ENCODE results near the gene FARP2. TPM values are rescaled to one million over a fixed set of nuclear protein-coding genes. Genes with fewer than 3 reads are reported as not detected.

FARP2 gene
- total RNA-seq, 1 experiment from 2014 or later = 49.3 TPM

DNA sequence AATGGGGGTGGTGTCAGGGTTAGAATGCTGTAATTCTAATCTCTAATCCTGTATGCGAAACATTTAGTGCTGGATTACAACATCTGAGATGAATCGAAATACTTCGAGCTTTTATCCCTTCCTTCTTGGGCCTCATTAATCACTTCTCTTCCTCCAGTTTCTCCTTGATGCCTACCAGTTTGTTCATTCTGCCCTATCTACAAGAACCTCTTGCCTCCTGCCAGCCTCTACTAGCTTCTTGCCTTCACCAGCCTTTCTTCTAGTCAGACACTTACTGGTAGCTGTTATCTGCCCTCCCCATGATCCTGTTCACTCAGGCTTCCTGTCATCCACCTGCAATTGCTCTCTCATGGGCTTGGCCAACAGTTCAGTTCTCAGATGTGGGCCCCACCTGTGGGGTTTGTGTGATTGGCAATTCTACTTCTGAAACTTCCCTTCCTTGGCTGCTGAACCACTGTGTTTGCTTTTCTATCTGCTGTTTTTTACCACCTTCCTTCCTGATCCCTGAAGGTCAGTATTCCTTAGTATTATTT, 15.4 kb upstream of the FARP2 start:
- POLR2A ChIA-PET = no interaction called here
- CTCF ChIA-PET = no interaction called here
- ATAC-seq (no peak), DNase-seq (ENCODE audit: low read depth, low spot score) (no peak)
- Histone ChIP-seq H3K27ac (ENCODE audit: low read depth, low read length) (no peak overlapping the region), H3K79me2 (ENCODE audit: insufficient read depth, low read length) (peaks cover 61% of the 10 kb centered on the region), H3K4me1 (ENCODE audit: control insufficient read depth in 1 of 2, insufficient read depth in 2 of 2, low read length in 2 of 2) (no peaks in the 10 kb centered on the region), H4K20me1 (ENCODE audit: insufficient read depth) (peaks cover 14% of the 10 kb centered on the region; the same call in 1 of the 2 replicates), H3K9ac (ENCODE audit: low read length) (no peak overlapping the region), H2AFZ (ENCODE audit: low read depth, low read length, poor library complexity, severe bottlenecking) (no peak overlapping the region), H3K4me3 (replicated peaks in 1 of 2; ENCODE audit: low read depth in 1 of 2, low read length in 2 of 2) (no peak overlapping the region), H3K9me3 (ENCODE audit: control insufficient read depth in 1 of 2, insufficient read depth in 1 of 2, low read depth in 1 of 2, low read length in 2 of 2) (no peaks in the 10 kb centered on the region), H3K4me2 (ENCODE audit: low read length) (no peak overlapping the region), H3K9me2 (ENCODE audit: insufficient read depth) (no peaks in the 10 kb centered on the region), H3K36me3 (ENCODE audit: control insufficient read depth in 1 of 2, insufficient read depth in 2 of 2, low read length in 2 of 2) (peaks cover 70% of the 10 kb centered on the region in 2 experiments), H3K27me3 (ENCODE audit: insufficient read depth, low read length) (no peaks in the 10 kb centered on the region)
- RAD21 ChIA-PET (ENCODE audit: low non-redundant PET in 1 of 2, low total read pairs in 2 of 2, uncharacterized antibody in 2 of 2, unreplicated experiment in 2 of 2) = no interaction called here
- intact Hi-C loops (cut with micrococcal nuclease) = no loop called here
- no TSS peak for BruUV-seq (replicated peaks)
- TF ChIP-seq CBX3 (IDR thresholded peaks at IDR 0.05; ENCODE audit: low read depth) (no peak), CEBPB (IDR thresholded peaks at IDR 0.05; ENCODE audit: low read depth) (no peak), EGR1 (IDR thresholded peaks at IDR 0.05; ENCODE audit: low read depth) (no peak), ELF1 (IDR thresholded peaks at IDR 0.05; ENCODE audit: borderline replicate concordance, low read depth) (no peak), ZBTB33 (IDR thresholded peaks at IDR 0.05; ENCODE audit: extremely low read depth, insufficient replicate concordance, low read length) (no peak), EZH2phosphoT487 (IDR thresholded peaks at IDR 0.05; ENCODE audit: borderline replicate concordance) (no peak), FOSL1 (IDR thresholded peaks at IDR 0.05; ENCODE audit: low read depth) (no peak), SP1 (IDR thresholded peaks at IDR 0.05; ENCODE audit: low read depth) (no peak)
- TF ChIP-seq, protein P1, sequence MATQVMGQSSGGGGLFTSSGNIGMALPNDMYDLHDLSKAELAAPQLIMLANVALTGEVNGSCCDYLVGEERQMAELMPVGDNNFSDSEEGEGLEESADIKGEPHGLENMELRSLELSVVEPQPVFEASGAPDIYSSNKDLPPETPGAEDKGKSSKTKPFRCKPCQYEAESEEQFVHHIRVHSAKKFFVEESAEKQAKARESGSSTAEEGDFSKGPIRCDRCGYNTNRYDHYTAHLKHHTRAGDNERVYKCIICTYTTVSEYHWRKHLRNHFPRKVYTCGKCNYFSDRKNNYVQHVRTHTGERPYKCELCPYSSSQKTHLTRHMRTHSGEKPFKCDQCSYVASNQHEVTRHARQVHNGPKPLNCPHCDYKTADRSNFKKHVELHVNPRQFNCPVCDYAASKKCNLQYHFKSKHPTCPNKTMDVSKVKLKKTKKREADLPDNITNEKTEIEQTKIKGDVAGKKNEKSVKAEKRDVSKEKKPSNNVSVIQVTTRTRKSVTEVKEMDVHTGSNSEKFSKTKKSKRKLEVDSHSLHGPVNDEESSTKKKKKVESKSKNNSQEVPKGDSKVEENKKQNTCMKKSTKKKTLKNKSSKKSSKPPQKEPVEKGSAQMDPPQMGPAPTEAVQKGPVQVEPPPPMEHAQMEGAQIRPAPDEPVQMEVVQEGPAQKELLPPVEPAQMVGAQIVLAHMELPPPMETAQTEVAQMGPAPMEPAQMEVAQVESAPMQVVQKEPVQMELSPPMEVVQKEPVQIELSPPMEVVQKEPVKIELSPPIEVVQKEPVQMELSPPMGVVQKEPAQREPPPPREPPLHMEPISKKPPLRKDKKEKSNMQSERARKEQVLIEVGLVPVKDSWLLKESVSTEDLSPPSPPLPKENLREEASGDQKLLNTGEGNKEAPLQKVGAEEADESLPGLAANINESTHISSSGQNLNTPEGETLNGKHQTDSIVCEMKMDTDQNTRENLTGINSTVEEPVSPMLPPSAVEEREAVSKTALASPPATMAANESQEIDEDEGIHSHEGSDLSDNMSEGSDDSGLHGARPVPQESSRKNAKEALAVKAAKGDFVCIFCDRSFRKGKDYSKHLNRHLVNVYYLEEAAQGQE (IDR thresholded peaks at IDR 0.05; ENCODE audit: low read depth) = no peak
- TF ChIP-seq, protein P2, sequence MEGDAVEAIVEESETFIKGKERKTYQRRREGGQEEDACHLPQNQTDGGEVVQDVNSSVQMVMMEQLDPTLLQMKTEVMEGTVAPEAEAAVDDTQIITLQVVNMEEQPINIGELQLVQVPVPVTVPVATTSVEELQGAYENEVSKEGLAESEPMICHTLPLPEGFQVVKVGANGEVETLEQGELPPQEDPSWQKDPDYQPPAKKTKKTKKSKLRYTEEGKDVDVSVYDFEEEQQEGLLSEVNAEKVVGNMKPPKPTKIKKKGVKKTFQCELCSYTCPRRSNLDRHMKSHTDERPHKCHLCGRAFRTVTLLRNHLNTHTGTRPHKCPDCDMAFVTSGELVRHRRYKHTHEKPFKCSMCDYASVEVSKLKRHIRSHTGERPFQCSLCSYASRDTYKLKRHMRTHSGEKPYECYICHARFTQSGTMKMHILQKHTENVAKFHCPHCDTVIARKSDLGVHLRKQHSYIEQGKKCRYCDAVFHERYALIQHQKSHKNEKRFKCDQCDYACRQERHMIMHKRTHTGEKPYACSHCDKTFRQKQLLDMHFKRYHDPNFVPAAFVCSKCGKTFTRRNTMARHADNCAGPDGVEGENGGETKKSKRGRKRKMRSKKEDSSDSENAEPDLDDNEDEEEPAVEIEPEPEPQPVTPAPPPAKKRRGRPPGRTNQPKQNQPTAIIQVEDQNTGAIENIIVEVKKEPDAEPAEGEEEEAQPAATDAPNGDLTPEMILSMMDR (IDR thresholded peaks at IDR 0.05 in 2 of 3, conservative IDR thresholded peaks at IDR 0.05 in 1 of 3; ENCODE audit: borderline replicate concordance in 1 of 3, insufficient read depth in 1 of 3, low read depth in 2 of 3, low read length in 2 of 3) = no peak

Data from HCT116 (cell line).